ENCODE data around the gene ODAD4.
"Not testable (repeated sequence)": the region's sequence is repeated elsewhere in the genome, so short reads cannot be mapped to it uniquely, and the experiment has no call there.

Gene ODAD4

GRCh38 chr17:41914358-41914766 is 16.1 kb upstream of the ODAD4 start:
- DNase-seq, result no peak

- DNase-seq, result no peak
Observed at GRCh38 chr17:41915020-41915419, 15.4 kb upstream of the ODAD4 start.

GRCh38 chr17:41915566-41915965 is 14.9 kb upstream of the ODAD4 start:
- DNase-seq, result no peak

GRCh38 chr17:41917192-41917591 is 13.2 kb upstream of the ODAD4 start:
- peak; percentile 31 for DNase-seq

GRCh38 chr17:41917679-41918313 is 12.6 kb upstream of the ODAD4 start:
- peak; percentile 30 for DNase-seq

GRCh38 chr17:41918314-41919164 is 11.9 kb upstream of the ODAD4 start, which contains the start of gene ACLY:
Gene ACLY (minus strand): TSS chr17:41918951. CDS start chr17:41913873, 5,078 bp downstream.
- DNase-seq, result peak; percentile 99

- no peak for DNase-seq
Observed at GRCh38 chr17:41919165-41919817, 11.1 kb upstream of the ODAD4 start.

GRCh38 chr17:41919840-41920579 is 10.4 kb upstream of the ODAD4 start:
- no peak for DNase-seq

- no peak for DNase-seq
Observed at GRCh38 chr17:41920580-41920955, 9.8 kb upstream of the ODAD4 start.

GRCh38 chr17:41925991-41926590 is 4.3 kb upstream of the ODAD4 start:
- DNase-seq, result no peak

GRCh38 chr17:41928693-41929251 is 1.6 kb upstream of the ODAD4 start:
- DNase-seq, result no peak

- not testable (repeated sequence) for DNase-seq
Observed at GRCh38 chr17:41930833-41931156, 378 bp downstream of the ODAD4 start.

- DNase-seq, result not testable (repeated sequence)
Observed at GRCh38 chr17:41931715-41932114, 1.3 kb downstream of the ODAD4 start.

- DNase-seq, result peak; percentile 28
Observed at GRCh38 chr17:41932816-41933389, 2.5 kb downstream of the ODAD4 start.

- no peak for DNase-seq
Observed at GRCh38 chr17:41935641-41936040, 5.2 kb downstream of the ODAD4 start.

- no peak for DNase-seq
Observed at GRCh38 chr17:41937970-41938954, 7.8 kb downstream of the ODAD4 start.

GRCh38 chr17:41939044-41939692 is 8.8 kb downstream of the ODAD4 start:
- DNase-seq, result no peak

- no peak for DNase-seq
Observed at GRCh38 chr17:41939693-41940090, 9.3 kb downstream of the ODAD4 start.

- no peak for DNase-seq
Observed at GRCh38 chr17:41941168-41941567, 10.8 kb downstream of the ODAD4 start.

All from activated CD4-positive, alpha-beta T cell treated with anti-CD3 and anti-CD28 coated beads, Interleukin-10, Interleukin-2, amounts not matched to agents 100 ng/mL and 50 ng/mL, durations not matched to agents 16 hours and 8 hours (primary cell).